GM19025 (cell line): ENCODE measurements around the gene EML6.
"Not testable (repeated sequence)": the region's sequence is repeated elsewhere in the genome, so short reads cannot be mapped to it uniquely, and the experiment has no call there.

ENCODE experiments used
- ATAC-seq: cut with Tn5 transposase; IDR thresholded peaks from one replicate; pipeline ENCODE4 v1.9.1; 2021; ENCODE audit warnings: mild to moderate bottlenecking, low read depth, moderate library complexity; ENCODE audit not compliant: unreplicated experiment

Gene EML6

GRCh38 chr2:54723131-54723995 lies at the start of gene EML6:
Gene EML6 (plus strand): TSS chr2:54723662. CDS start chr2:54725062, 1,400 bp downstream.
- peak; percentile 97 for ATAC-seq

GRCh38 chr2:54675281-54675680 lies 48.2 kb upstream of the EML6 start:
- no peak for ATAC-seq

- no peak for ATAC-seq
Measured at GRCh38 chr2:54675738-54676137, 47.7 kb upstream of the EML6 start.

GRCh38 chr2:54676656-54677055 lies 46.8 kb upstream of the EML6 start:
- no peak for ATAC-seq

DNA sequence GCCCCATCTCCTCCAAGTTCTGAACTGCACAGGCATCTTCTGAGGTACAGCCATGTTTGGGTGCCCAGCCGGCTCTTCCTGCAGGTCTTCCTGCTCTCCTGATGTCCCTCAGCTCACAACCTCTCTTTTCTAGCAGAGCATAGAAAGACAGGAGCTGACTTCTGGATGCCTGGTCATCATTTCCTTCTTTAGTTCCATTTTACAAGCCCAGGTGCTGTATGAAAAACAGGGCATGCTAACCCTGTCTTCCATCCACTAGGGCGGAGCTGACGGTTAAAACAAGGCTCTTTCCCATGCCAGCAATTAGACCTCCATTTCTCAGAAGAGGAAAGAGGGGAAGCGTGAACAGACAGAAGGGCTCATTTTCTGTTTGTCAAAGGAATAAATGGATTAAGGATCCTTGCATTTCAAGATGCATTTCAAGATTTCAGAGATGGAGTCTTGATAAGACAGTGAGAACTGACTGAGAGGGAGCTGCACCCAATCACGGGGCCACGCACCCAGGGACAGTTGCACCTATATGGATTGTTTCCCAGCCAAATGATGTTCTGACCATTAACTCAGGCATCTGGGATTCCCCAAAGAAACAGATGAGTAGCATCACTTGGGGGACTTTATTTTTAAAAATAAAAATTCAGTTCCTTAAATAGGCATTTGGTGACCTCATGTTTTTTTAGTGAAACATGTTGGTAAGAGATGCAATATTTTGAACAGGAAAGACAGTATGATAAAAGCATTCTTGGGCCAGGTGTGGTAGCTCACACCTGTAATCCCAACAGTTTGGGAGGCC lies 45.8 kb upstream of the EML6 start:
- ATAC-seq, result no peak

DNA sequence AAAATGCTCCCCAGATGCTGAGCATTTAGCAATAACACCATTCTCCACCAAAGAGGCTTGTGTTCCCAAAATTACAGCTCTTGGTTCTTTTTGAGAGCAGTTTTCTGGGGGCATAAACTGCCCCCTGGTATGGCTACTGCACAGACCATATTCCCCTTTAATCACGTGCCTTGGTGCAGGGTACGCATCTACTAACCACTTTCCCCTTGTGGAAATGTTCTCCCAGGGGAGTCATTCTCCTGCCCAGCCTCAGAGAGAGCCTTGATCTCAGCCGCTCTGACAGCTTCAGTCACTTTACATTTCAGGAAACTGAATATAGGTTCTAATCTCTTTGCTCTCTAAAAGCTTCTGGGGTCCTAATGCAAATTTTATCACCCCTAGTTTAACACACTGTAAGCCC lies 44.7 kb upstream of the EML6 start:
- ATAC-seq, result no peak

GRCh38 chr2:54680397-54681041 lies 42.9 kb upstream of the EML6 start:
- peak; percentile 65 for ATAC-seq

DNA sequence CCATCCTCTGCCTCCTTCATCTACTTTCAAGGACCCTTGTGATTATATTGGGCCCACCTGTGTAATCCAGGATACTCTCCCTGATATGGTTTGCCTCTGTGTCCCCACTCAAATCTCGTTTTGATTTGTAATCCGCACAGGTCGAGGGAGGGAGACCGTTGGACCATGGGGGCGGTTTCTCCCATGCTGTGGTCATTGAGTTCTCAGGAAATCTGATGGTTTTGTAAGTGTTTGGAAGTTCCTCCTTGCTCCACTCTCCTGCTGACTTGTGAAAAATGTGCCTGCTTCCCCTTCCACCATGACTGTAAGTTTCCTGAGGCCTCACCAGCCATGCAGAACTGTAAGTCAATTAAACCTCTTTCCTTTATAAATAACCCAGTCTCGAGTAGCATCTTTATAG lies 42.0 kb upstream of the EML6 start:
- no peak for ATAC-seq

GRCh38 chr2:54683596-54683995 lies 39.9 kb upstream of the EML6 start:
- ATAC-seq, result no peak

- ATAC-seq, result no peak
Measured at GRCh38 chr2:54685263-54685775, 38.1 kb upstream of the EML6 start.

- ATAC-seq, result no peak
Measured at GRCh38 chr2:54687595-54688152, 35.8 kb upstream of the EML6 start.

DNA sequence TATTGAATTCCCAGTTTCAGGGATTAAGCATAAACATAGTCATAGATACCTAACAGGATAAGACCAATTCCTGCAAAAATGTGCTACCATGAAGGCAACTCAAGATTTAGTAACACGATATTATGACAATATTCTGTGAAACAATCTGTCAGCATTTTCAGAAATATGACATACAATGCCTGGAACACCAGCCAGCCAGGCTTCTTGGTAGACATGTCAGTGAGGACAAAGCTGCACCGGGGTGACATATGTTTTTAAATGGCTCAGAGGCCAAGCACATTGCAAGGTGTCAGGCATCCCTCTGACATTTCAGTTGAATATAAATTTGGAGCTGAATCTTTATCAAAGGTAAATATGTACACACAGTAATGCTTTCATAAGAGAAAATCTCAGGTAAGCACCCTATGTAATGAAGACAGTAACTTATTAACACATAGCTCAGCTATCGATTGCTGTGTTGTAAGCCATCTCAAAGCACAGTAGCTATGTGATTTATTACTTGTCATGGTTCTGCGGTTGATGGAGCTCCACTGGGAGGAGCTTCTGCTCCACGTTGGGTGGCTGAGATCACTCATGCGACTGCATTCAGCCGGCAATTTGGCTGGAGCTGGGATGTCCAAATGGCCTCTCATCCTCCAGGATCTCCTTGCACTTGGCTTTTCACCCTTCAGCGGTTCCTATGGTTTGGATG lies 31.9 kb upstream of the EML6 start:
- no peak for ATAC-seq

- ATAC-seq, result no peak
Measured at GRCh38 chr2:54692556-54692955, 30.9 kb upstream of the EML6 start.

DNA sequence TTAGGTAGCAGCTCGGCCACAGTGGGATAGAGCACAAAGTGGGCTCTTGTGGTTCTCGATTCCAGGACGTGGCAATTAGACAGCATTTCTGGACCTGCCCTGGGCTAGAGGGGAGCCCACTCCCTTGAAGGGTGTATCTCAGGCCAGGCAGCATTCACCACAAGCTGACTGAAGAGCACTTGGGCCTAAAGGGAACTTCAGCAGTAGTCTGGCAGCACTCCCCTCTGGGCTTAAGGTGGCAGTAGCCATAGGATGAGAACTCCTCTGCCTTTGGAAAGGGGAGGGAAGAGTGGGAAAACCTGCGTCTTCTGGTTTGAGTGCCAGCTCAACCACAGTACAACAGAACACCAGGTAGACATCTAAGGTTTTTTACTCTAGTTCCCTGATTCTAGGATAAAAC lies 28.1 kb upstream of the EML6 start:
- no peak for ATAC-seq

GRCh38 chr2:54697934-54698333 lies 25.5 kb upstream of the EML6 start:
- no peak for ATAC-seq

GRCh38 chr2:54698926-54699325 lies 24.5 kb upstream of the EML6 start:
- not testable (repeated sequence) for ATAC-seq

- no peak for ATAC-seq
Measured at GRCh38 chr2:54699665-54700064, 23.8 kb upstream of the EML6 start.

DNA sequence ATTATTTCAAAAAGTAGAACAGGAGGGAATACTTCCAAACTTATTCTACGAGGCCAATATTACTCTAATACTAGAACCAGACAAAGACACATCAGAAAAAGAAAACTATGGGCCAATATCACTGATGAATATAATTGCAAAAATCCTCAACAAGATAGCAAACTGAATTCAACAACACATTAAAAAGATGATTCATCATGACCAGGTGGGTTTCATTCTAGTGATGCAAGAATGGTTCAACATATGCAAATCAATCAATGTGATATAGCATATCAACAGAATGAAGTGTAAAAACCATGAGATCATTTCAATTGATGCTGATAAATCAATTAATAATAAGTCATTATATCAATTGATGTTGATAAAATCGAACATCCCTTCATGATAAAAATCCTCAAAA lies 22.4 kb upstream of the EML6 start:
- ATAC-seq, result no peak

DNA sequence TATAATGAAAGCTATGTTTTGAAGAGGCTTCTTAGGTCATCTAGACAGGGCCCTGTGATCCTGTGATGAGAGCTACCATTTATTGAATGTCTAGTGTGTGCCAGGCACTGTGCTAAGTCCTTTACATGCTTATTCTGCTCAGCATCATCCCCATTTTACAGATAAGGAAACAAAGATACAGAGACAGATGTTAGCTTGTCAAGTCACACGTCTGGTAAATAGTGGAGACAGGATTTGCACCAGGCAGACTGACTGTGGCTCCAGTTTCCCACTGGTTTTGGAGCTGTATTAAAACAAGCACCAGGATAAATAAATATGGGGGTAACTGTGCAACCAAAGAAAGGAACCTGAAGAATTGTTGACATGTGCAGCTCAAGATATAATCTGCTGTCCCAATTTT lies 19.2 kb upstream of the EML6 start:
- ATAC-seq, result no peak
